PC-9 (cell line): ENCODE results near the gene NTSR2. TPM values are rescaled to one million over a fixed set of nuclear protein-coding genes. Genes with fewer than 3 reads are reported as not detected.

Experiments used
- BruUV-seq: library from RNA; stranded (reverse); fragments of 400-500 nt; replicated peaks from 2 replicates; lab custom pipeline; 2021; lab: Mats Ljungman, UMichigan
- CTCF ChIA-PET: fragments of 300-600 bp; sonication (Branson Sonifier 250); formaldehyde crosslinking; loops from one replicate; lab custom pipeline; 2022; ENCODE audit warnings: antibody characterized with exemption; lab: Charles Lee
- POLR2A ChIA-PET: fragments of 300-600 bp; sonication (Branson Sonifier 250); formaldehyde crosslinking; loops from one replicate; lab custom pipeline; 2022; ENCODE audit warnings: antibody characterized with exemption; ENCODE audit not compliant: unreplicated experiment; lab: Charles Lee
- DNase-seq, 2 experiments: peaks; one replicate each; pipeline versions ENCODE4 v3.0.0 to v3.0.0-alpha.2; 2015 to 2022; ENCODE audit warnings: mixed read lengths in 1 of 2
- H2AFZ ChIP-seq: fragments of 200-600 bp; sonication (generic); 2 replicates; pipeline ENCODE4 v1.8.1; 2017; ENCODE audit warnings: antibody characterized with exemption
- H3F3A ChIP-seq: fragments of 200-600 bp; sonication (generic); 2 replicates; pipeline ENCODE4 v1.8.1; 2017; ENCODE audit warnings: antibody characterized with exemption, mild to moderate bottlenecking, low read depth; ENCODE audit not compliant: insufficient read depth
- H3K27ac ChIP-seq: fragments of 200-600 bp; sonication (generic); 2 replicates; pipeline ENCODE4 v1.6.1; 2016; ENCODE audit warnings: mixed run types
- H3K27me3 ChIP-seq: fragments of 200-600 bp; sonication (generic); 2 replicates; pipeline ENCODE4 v1.6.1; 2016; ENCODE audit warnings: low read depth, mixed run types; ENCODE audit not compliant: insufficient read depth
- H3K36me3 ChIP-seq: fragments of 200-600 bp; sonication (generic); 2 replicates; pipeline ENCODE4 v1.6.1; 2016; ENCODE audit warnings: low read depth, mixed run types
- H3K4me1 ChIP-seq: fragments of 200-600 bp; sonication (generic); replicated peaks from 2 replicates; pipeline ENCODE4 v1.6.1; 2016; ENCODE audit warnings: mixed run types; ENCODE audit not compliant: insufficient read depth
- H3K4me2 ChIP-seq: fragments of 200-600 bp; sonication (generic); 2 replicates; pipeline ENCODE4 v1.6.1; 2017; ENCODE audit warnings: mixed run types
- H3K4me3 ChIP-seq: fragments of 200-600 bp; sonication (generic); 2 replicates; pipeline ENCODE4 v1.6.1; 2016; ENCODE audit warnings: mixed run types
- H3K79me2 ChIP-seq: fragments of 200-600 bp; sonication (generic); 2 replicates; pipeline ENCODE4 v1.6.1; 2017; ENCODE audit warnings: low read depth, mixed run types
- H3K9me2 ChIP-seq: fragments of 200-600 bp; sonication (generic); 2 replicates; pipeline ENCODE4 v1.8.1; 2017; ENCODE audit warnings: mild to moderate bottlenecking; ENCODE audit not compliant: insufficient read depth
- H3K9me3 ChIP-seq: fragments of 200-600 bp; sonication (generic); 2 replicates; pipeline ENCODE4 v1.8.1; 2016; ENCODE audit warnings: low read depth; ENCODE audit not compliant: insufficient read depth
- H4K20me1 ChIP-seq: fragments of 200-600 bp; sonication (generic); 2 replicates; pipeline ENCODE4 v1.8.1; 2017; ENCODE audit not compliant: insufficient read depth
- CTCF ChIP-seq: fragments of 200-600 bp; sonication (generic); conservative IDR thresholded peaks from 2 replicates; pipeline ENCODE4 v1.6.1; 2017; ENCODE audit warnings: mixed run types, antibody characterized with exemption, mild to moderate bottlenecking, moderate library complexity
- EZH2 ChIP-seq: fragments of 200-600 bp; sonication (generic); IDR thresholded peaks from 2 replicates; pipeline ENCODE4 v1.8.0; 2017; ENCODE audit warnings: antibody characterized with exemption, low read depth
- intact Hi-C: fragments of 100-400 bp; cut with micrococcal nuclease; formaldehyde crosslinking; loops from one replicate; pipeline ENCODE4 v1.10.0; 2022; ENCODE audit not compliant: unreplicated experiment
- total RNA-seq: library from RNA; stranded (reverse); gene quantifications from 2 replicates; pipeline ENCODE4 v1.2.3, GENCODE V29; 2021

The NTSR2 gene
- total RNA-seq, 1 experiment from 2014 or later: not detected

- peaks cover 26% of the 10 kb centered on the region for H3F3A ChIP-seq
- H3K9me3 ChIP-seq: no peaks in the 10 kb centered on the region; the same call in 1 of the 2 replicates
- ChIA-PET CTCF (no interaction called here), POLR2A (no interaction called here)
- intact Hi-C loops: no loop called here
- no peak for TF ChIP-seq CTCF
- TF ChIP-seq EZH2: no peak
- H3K36me3 ChIP-seq: no peaks in the 10 kb centered on the region
- peak overlapping the region; percentile 60 for H2AFZ ChIP-seq
- no TSS peak for BruUV-seq
- DNase-seq: peak; percentile 33 to 77
- H3K4me3 ChIP-seq: peak overlapping the region; percentile 14; the same call in 1 of the 2 replicates
- H3K27me3 ChIP-seq: peaks cover 26% of the 10 kb centered on the region
- peak overlapping the region; percentile 69 for H3K4me2 ChIP-seq
- H3K79me2 ChIP-seq: no peaks in the 10 kb centered on the region
- H3K27ac ChIP-seq: no peak overlapping the region
- peaks cover 41% of the 10 kb centered on the region for H3K4me1 ChIP-seq
- no peaks in the 10 kb centered on the region for H4K20me1 ChIP-seq
- no peaks in the 10 kb centered on the region for H3K9me2 ChIP-seq
Observed at GRCh38 chr2:11656671-11657101, 13.3 kb downstream of the NTSR2 start.

- Histone ChIP-seq H3K4me1 (peaks cover 41% of the 10 kb centered on the region), H3K27me3 (peaks cover 21% of the 10 kb centered on the region), H3K36me3 (no peaks in the 10 kb centered on the region), H4K20me1 (no peaks in the 10 kb centered on the region), H3K4me3 (peak overlapping the region; percentile 14; the same call in 1 of the 2 replicates), H3K9me2 (no peaks in the 10 kb centered on the region), H3F3A (peaks cover 24% of the 10 kb centered on the region), H3K9me3 (no peaks in the 10 kb centered on the region; the same call in 1 of the 2 replicates), H3K79me2 (no peaks in the 10 kb centered on the region), H2AFZ (peak overlapping the region; percentile 60), H3K27ac (no peak overlapping the region), H3K4me2 (peak overlapping the region; percentile 69)
- ChIA-PET CTCF (no interaction called here), POLR2A (no interaction called here)
- BruUV-seq: no TSS peak
- TF ChIP-seq EZH2: no peak
- TF ChIP-seq CTCF: no peak
- no peak for DNase-seq
- intact Hi-C loops: no loop called here
Observed at GRCh38 chr2:11656252-11656651, 13.7 kb downstream of the NTSR2 start.

GRCh38 chr2:11655495-11655894 is 14.5 kb downstream of the NTSR2 start:
- no peaks in the 10 kb centered on the region for H3K36me3 ChIP-seq
- peaks cover 22% of the 10 kb centered on the region for H3F3A ChIP-seq
- no peaks in the 10 kb centered on the region; the same call in 1 of the 2 replicates for H3K9me3 ChIP-seq
- no peaks in the 10 kb centered on the region for H4K20me1 ChIP-seq
- H3K79me2 ChIP-seq: no peaks in the 10 kb centered on the region
- intact Hi-C loops: no loop called here
- H3K27me3 ChIP-seq: peaks cover 15% of the 10 kb centered on the region
- TF ChIP-seq EZH2 (no peak), CTCF (no peak)
- no peak overlapping the region for H3K4me2 ChIP-seq
- CTCF ChIA-PET: no interaction called here
- H3K9me2 ChIP-seq: no peaks in the 10 kb centered on the region
- POLR2A ChIA-PET: no interaction called here
- H2AFZ ChIP-seq: no peak overlapping the region
- H3K27ac ChIP-seq: no peak overlapping the region
- peak in 1 of 2 experiments; percentile 55 for DNase-seq
- H3K4me3 ChIP-seq: no peak overlapping the region
- BruUV-seq: no TSS peak
- peaks cover 41% of the 10 kb centered on the region for H3K4me1 ChIP-seq
